ENCODE data around the gene DGKI. TPM values are rescaled to one million over a fixed set of nuclear protein-coding genes. Genes with fewer than 3 reads are reported as not detected.
A peak's percentile ranks its signal among the peaks of the same experiment; 100 is the strongest.

Gene DGKI
- total and polyA plus RNA-seq, 9 of the 15 experiments (the other 6 are each of a cell fraction or from before 2014, with no cell fraction given) = 0.11 to 0.54 (median 0.15) TPM; not detected in 5

GRCh38 chr7:137862358-137862757, 15.6 kb upstream of the DGKI start (continued):
- TF ChIP-seq ZNF316 (IDR thresholded peaks at IDR 0.05) = peak; percentile 75
- TF ChIP-seq LARP7 (IDR thresholded peaks at IDR 0.05) = no peak
- TF ChIP-seq MEIS2 (IDR thresholded peaks at IDR 0.05; ENCODE audit: partially characterized antibody) = no peak
- TF ChIP-seq FIP1L1 (IDR thresholded peaks at IDR 0.05; ENCODE audit: low read depth, low read length, poor library complexity, severe bottlenecking) = no peak
- peak; percentile 73 for TF ChIP-seq C11orf30 (IDR thresholded peaks at IDR 0.05; ENCODE audit: low read depth)
- TF ChIP-seq TGIF2 (CRISPR knock-in tag; IDR thresholded peaks at IDR 0.05) = no peak
- TF ChIP-seq ZBTB9 (CRISPR knock-in tag; IDR thresholded peaks at IDR 0.05) = no peak
- no peak for TF ChIP-seq PHB2 (IDR thresholded peaks at IDR 0.05; ENCODE audit: low read depth)
- TF ChIP-seq ZNF318 (IDR thresholded peaks at IDR 0.05; ENCODE audit: borderline replicate concordance in 1 of 2, low read depth in 1 of 2) = no peak
- TF ChIP-seq ZNF140 (CRISPR knock-in tag; IDR thresholded peaks at IDR 0.05) = no peak
- no peak for TF ChIP-seq SRSF3 (IDR thresholded peaks at IDR 0.05; ENCODE audit: insufficient read depth, low read length)
- no peak for TF ChIP-seq E2F1 (CRISPR knock-in tag; IDR thresholded peaks at IDR 0.05)
- TF ChIP-seq ZNF699 (CRISPR knock-in tag; IDR thresholded peaks at IDR 0.05; ENCODE audit: insufficient replicate concordance) = no peak
- TF ChIP-seq ADNP (tag; IDR thresholded peaks at IDR 0.05) = no peak
- TF ChIP-seq YBX1 (IDR thresholded peaks at IDR 0.05) = no peak
- no peak for TF ChIP-seq FOXM1 (IDR thresholded peaks at IDR 0.05; ENCODE audit: low read depth)
- TF ChIP-seq FOXM1 (CRISPR knock-in tag; IDR thresholded peaks at IDR 0.05; ENCODE audit: low read depth) = no peak
- TF ChIP-seq ZNF184 (CRISPR knock-in tag; IDR thresholded peaks at IDR 0.05) = no peak
- TF ChIP-seq ZBTB8A (IDR thresholded peaks at IDR 0.05; ENCODE audit: partially characterized antibody) = no peak
- TF ChIP-seq PHB (CRISPR knock-in tag; IDR thresholded peaks at IDR 0.05) = no peak
